Stimulated activated CD4-positive, alpha-beta T cell treated with anti-CD3 and anti-CD28 coated beads, Interleukin-4, amount 100 ng/mL, for 24 hours (primary cell): ENCODE measurements around the gene AKT1S1.

Experiments used
- DNase-seq: peaks from one replicate; pipeline ENCODE4 v3.0.0-alpha.2; 2020

Gene AKT1S1

GRCh38 chr19:49866933-49867782, 10.0 kb downstream of the AKT1S1 start, which contains the start of gene PNKP:
TSS of gene PNKP (minus strand) at chr19:49867576. CDS start at chr19:49867204, 372 bp downstream.
- DNase-seq: peak; percentile 87

- no peak for DNase-seq
These were observed 12.3 kb downstream of the AKT1S1 start for GRCh38 chr19:49864890-49865289.

DNA sequence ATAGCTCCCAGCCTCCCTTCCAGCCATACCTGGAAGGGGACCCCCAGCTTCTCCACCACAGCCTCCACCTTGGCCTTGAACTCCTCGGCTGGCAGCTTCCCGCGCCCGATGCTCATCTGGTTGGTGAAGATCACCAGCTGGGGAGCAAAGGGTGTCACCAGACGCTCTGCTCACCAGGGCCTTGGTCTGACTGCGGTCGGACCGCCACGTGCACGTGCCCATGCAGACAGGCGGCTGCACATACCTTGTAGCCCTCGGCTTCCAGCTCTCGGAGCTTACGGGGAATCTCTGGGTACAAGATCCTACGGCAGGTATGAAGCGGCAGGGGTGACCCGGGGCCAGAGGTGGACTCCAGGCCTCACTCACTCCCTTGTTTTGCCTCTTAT, 13.2 kb downstream of the AKT1S1 start:
- DNase-seq: no peak

DNA sequence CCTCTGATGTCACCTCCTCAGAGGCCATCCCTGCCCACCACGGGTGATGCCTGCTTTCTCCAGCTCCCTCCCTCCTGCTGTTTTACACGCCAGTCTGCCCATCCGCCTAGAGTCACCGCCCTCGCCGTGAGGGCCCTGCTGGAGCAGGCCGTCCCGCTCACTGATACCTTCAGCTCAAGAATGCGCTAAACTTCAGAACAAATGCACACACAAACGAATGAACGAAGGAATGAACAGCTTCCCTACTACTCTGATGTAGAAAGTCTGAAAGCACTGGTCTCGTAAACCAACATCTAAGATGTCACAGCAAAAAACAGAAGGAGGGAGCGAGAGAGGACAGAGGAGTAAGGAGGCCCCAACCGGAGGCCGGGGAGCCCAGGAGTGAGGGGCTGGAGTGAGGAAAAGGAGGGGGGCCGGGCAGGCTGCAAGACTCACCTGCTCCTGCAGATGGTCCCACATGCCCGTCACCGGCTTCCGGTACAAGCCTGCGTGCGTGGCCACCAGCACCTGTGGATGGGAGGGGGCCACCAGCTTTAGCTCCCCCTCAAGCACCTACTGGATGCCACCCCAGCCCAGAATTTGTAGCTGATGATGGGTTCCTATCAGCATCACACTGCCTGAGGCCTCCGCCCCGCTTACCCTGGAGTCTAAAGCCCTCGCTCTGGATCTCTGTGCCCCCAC, 13.8 kb downstream of the AKT1S1 start:
- no peak for DNase-seq

DNA sequence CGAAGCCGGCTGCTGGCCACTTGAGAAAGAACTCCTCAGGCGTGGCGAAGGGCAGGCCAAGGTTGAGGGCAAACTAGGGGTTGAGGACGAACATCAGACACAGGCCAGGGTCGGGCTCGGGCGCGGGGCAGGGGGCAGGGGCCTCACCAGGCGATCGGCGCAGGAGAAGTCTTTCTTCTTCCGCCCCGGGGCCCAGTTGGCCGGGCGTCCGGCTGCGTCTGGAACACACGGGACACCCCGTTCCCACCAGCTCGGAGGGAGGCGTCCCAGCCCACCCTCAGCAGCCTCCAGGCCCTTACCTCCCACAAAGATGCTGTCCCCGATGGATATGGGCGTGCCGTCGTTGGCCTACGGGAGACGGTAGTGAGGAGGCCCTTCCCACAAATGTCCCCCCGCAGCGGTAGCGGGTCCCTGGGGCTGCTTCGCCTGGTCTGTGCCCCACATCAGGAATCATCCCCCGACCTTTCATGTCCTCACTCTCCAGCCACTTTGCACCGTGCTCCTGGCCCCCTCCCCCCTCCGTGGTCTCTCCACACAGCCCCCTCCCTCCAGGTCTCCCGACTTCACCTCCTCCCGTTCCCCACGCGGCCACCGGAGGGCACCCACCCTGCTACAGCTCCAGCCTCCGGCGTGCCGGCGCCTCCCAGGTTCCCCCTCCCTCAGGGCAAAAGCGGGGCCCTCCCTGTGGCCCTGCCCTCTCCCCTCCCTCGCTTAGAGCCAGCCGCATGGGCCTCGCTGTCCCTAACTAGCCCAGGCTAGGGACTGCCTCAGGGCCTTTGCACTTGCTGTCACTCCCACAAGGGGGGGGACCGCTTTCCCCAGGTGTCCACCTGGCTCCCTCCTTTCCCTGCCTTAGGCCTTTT, 14.5 kb downstream of the AKT1S1 start:
- DNase-seq: no peak

DNA sequence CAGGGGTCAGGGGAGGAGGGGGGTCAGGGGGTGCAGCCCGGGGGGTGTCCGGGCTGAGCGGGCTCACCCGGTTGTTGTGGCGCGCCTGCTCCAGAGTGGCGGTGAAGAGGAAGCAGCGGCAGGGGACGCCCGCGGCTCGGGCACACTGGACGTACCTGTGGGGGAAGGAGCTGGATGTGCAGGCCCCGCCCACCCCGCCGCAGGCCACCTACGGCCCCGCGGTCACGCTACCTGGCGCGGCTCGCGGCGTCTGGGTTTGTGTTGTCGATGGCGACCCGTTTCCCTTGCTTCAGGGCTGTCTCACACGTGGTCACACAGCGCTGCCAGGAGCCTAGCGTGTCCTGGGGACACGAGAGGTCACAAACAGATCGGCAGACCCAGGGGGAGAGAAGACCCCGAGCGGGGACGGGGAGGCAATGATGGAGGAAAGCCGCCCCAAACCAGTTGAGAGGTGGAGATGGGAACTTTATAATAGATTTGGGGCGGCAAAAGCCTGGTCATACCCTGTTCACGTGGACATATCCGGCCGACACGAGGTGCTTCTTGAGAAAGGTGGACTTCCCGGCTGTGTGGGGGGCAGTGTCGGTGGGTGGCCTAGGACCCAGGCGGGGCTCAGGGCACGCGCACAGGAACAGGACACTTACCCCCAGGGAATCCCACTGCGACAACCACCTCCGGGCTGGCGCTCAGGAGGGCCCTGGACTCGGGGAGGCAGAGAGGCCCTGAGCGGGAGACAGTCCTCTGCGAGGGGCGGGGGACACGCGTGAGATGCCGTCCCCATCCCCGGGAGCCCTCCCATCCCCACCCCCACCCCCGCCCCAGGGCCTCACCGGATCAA, 15.4 kb downstream of the AKT1S1 start:
- no peak for DNase-seq

GRCh38 chr19:49861107-49861506, 16.0 kb downstream of the AKT1S1 start:
- no peak for DNase-seq

DNA sequence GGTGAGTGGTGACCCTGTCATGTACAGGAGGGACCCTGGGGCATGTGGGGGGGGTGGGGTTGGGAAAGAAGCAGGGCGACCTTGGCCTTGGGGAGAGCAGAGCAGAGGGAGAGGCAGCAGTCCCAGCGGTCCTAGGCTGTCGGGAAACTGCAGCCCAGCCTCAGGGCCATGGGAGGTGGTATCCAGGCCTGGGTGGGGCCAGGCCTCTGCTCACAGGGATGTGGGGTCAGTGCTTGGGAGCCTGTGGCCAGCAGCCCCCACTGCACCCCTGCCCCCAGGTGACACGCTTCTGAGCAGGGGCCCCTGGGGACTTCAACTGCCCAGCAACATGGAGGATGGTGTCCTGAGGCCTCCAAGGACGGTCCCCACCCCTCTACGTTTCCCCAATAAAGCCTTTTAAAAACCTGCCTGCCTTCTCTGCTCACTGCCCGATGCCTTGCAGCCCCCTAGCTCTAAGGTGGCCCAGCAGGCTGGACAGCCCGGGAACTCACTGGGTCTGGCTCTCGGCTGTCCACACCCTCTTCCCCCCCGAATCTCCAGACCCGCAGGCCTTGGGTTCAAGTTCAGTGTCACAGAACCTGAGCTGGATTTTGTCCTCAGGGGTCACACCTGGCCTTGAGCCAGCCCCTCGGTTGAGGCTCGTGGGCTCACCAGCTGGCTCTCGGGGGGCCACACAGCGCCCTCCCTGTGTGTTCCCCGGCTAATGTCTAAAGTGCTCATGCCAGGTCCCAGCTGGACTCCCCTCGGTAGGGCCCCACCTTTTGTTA, 16.6 kb downstream of the AKT1S1 start:
- no peak for DNase-seq

DNA sequence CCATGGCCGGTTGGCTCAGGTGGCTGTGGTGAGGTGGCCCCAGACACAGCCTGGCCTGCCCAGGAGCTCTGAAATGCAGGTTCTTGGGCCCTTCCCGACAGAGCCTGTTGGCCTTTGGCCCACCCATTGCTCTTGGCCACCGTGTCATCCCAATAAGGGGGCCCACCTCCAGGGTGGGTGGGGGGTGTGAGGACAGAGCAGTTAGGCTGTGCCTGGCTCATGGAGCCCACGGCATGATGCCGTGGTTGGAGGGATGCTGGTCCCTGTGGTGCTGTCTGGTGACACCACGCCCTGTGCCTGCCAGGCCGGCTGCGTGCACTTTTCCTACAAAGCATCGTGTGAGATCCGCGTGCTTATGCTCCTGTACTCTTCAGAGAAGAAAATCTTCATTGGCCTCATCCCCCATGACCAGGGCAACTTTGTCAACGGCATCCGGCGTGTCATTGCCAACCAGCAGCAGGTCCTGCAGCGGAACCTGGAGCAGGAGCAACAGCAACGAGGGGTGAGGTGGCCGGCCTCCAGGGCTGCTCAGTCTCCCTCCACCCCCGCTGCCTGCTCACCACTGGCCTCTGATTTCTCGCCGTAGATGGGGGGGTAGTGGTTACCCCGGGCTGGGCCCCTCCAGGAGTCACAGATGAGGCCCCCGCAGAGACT, 17.3 kb downstream of the AKT1S1 start:
- no peak for DNase-seq

DNA sequence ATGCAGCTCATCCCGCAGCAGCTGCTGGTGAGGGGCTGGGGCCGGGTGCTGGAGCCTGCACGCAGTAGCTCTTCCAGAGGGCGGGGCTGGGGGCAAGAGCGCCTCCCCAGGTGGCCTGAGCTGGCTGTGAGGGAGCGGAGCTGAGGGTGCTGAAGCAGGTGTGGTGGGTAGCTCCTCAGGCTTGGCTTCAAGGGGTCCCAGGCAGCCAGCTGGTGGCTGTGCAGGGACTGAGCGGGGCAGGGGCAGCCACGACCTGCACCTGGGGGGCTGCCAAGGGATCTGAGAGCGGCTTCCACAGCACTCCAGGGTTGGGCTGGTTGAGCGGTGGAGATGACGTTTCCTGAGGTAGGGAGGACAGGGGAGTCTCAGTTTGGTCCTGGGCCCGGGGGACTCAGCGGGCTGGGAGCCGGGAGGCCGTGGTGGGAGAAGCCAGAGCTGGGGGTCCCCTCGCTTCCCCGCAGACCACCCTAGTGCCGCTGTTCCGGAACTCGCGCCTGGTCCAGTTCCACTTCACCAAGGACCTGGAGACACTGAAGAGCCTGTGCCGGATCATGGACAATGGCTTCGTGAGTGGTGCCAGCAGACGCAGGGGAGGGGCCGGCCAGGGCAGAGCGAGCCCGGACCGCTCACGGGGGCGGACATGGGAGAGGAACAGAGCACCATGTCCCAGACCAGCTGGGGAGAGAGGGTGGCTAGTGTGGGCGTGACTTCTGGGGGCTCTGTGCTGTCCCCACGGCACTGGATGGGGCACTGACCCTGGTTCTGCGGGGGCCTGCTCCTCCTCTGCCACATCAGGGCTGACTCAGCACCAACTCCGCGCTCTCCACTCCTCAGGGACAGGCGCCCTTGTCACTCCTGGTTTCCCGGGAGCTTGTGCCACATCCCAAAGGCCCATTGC, 18.8 kb downstream of the AKT1S1 start:
- DNase-seq: no peak

DNA sequence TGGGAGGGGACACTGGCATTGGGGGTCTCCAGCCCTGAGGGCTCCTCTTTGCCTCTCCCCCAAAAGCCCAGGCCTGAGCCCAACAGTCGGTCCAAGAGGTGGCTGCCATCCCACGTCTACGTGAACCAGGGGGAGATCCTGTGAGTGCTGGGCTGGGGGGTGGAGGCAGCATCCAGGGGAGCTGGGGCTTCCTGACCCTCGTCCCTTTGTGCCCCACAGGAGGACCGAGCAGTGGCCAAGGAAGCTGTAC, 19.4 kb downstream of the AKT1S1 start:
- DNase-seq: no peak

DNA sequence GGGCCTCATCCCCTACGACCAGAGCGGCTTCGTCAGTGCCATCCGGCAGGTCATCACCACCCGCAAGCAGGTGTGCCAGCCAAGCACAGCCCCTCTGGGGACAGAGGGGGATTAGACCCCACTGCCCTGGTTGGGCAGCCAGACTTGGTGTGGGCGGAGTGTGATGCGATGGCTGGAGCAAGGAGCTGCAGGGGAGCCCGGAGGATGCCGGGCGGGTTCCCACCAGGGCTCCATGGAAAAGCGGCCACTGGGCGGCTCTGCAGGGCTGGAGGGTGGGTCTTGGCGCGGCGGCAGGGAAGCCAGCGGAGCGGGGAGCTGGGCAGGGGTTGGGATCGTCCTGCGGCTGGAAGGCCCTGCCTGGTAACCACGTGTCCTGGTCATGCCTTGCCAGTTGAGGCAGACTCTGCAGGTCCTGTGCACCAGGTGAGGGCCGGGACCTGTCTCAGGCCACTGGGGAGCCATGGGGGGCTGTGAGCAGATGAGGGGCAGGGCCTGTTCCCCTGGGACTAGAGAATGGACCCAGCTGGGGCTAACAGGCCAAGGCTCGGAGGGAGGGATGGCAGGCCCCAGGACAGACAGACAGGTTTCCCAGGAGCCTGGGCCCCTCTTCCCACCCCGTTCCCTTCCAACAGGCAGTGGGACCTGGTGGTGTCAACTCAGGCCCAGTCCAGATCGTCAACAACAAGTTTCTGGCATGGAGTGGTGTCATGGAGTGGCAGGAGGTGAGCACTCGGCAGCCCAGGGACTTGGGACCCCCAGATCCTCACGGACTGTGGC, 19.9 kb downstream of the AKT1S1 start:
- DNase-seq: no peak

DNA sequence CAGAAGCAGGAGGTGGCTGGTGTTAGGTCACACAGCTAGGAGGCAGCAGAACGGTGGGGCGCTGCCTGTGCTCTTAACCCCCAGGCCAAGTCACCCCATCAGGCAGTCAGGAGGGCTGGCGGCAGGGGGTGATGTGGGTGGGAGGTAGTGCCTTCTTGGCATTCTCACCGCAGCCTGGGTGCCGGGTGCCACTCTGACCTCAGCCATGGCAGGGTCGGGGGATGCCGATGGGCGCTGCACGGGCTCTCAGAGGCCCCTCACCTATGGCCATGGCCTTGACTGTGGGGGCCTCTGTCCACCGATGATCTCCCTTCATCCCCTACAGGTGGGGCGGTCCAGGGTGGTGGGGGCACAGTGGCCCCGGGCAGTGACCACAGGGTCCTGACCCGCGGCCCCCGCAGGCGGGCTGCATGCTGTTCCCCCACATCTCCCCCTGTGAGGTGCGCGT, 20.6 kb downstream of the AKT1S1 start:
- DNase-seq: no peak

- DNase-seq: no peak
These were observed 21.2 kb downstream of the AKT1S1 start for GRCh38 chr19:49855676-49856573.

GRCh38 chr19:49855277-49855675, 21.9 kb downstream of the AKT1S1 start:
- no peak for DNase-seq

DNA sequence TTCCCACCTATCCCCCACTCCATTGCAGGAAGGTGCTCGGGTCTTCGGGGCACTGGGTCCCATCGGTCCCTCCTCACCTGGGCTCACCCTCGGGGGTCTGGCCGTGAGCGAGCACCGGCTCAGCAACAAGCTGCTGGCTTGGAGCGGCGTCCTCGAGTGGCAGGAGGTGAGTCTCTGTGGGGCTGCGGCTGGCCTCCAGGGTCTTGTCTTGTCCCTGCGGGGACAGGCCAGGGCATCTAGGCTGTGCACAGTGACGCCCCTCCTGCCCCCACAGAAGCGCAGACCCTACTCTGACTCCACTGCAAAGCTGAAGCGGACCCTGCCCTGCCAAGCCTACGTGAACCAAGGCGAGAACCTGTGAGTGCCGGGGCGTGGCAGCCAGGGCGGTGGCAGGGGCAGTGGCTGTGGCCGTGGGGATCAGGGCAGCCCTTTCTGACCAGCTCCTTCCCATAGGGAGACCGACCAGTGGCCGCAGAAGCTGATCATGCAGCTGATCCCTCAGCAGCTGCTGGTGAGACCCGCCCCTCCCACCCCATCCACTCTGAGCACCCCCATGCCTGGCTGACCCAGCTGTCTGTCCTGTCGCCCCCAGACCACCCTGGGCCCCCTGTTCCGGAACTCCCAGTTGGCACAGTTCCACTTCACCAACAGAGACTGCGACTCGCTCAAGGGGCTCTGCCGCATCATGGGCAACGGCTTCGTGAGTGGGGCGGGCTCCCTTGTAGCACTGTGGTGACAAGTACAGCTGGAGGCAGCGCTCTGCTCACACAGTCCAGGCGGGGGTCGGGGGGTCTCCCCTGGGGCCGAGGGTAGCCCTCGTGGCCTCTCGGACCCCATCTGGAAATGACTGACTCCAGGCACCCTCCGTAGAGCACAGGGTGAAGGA, 22.5 kb downstream of the AKT1S1 start:
- DNase-seq: no peak

DNA sequence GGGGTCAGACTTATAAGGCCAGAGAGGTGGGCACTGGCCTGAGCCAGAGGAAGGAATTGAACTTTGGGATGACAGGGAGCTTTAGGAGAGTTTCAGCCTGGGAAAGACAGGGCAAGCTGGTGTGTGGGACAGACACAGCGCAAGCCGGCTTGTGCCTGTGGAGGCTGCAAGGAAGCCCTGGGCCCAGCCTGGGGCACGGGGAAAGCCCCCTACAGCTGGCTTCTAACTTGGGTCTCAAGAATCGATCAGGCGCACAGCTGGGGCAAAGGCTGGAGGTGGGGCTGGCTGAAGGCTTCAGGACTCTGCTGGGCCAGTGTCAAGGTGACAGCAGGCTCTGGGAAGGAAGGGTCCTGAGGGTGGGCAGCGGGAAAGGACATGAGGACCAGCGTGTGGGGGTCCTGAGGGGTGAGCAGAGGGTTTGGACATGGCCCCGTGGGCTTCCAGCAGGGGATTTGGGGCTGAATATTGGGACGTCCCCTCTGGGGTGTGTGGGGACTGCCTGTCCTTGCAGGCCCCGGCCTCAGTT, 23.2 kb downstream of the AKT1S1 start:
- DNase-seq: no peak
